ENCODE measurements around the gene ITLN1.

Gene ITLN1

GRCh38 chr1:160858507-160858906 is 26.5 kb downstream of the ITLN1 start:
- H3K36me3 ChIP-seq (ENCODE audit: control insufficient read depth in 2 of 2, insufficient read depth in 1 of 2, low read length in 2 of 2), result no peaks in the 10 kb centered on the region
- ChIA-PET POLR2A (no interaction called here), CTCF (interaction anchor here (0.7 kb wide), 1 partner anchor 27 kb away, joined by 3 read pairs; no protein-coding TSS in a partner anchor)
- no peak overlapping the region for H3K4me3 ChIP-seq (ENCODE audit: low read depth, low read length)
- no peak overlapping the region for H3K27ac ChIP-seq (ENCODE audit: extremely low read depth, low read depth, low read length)
- H3K9me3 ChIP-seq (ENCODE audit: control insufficient read depth, insufficient read depth, low read depth, low read length), result no peaks in the 10 kb centered on the region
- H3K4me1 ChIP-seq (ENCODE audit: control insufficient read depth, insufficient read depth, low read length), result no peaks in the 10 kb centered on the region
- TF ChIP-seq ZNF341 (tag by site-specific recombination; IDR thresholded peaks at IDR 0.05; ENCODE audit: low read depth), result no peak
- TF ChIP-seq ZNF202 (tag by site-specific recombination; IDR thresholded peaks at IDR 0.05; ENCODE audit: borderline replicate concordance), result no peak

GRCh38 chr1:160858097-160858496 is 26.9 kb downstream of the ITLN1 start:
- H3K4me3 ChIP-seq (ENCODE audit: low read depth, low read length), result no peak overlapping the region
- TF ChIP-seq GFI1B (tag by site-specific recombination; IDR thresholded peaks at IDR 0.05) (no peak), ZNF274 (IDR thresholded peaks at IDR 0.05; ENCODE audit: low read length) (no peak), ZNF274 (tag by site-specific recombination; IDR thresholded peaks at IDR 0.05; ENCODE audit: borderline replicate concordance) (no peak), BCL11B (tag by site-specific recombination; IDR thresholded peaks at IDR 0.05; ENCODE audit: low read depth) (no peak), ZNF341 (tag by site-specific recombination; IDR thresholded peaks at IDR 0.05; ENCODE audit: low read depth) (peak; percentile 63), ZNF266 (tag by site-specific recombination; IDR thresholded peaks at IDR 0.05; ENCODE audit: low read depth) (no peak), ZNF169 (tag by site-specific recombination; IDR thresholded peaks at IDR 0.05) (no peak)
- ChIA-PET POLR2A (no interaction called here), CTCF (interaction anchor here (0.7 kb wide), 1 partner anchor 27 kb away, joined by 3 read pairs; no protein-coding TSS in a partner anchor)
- no peaks in the 10 kb centered on the region for H3K36me3 ChIP-seq (ENCODE audit: control insufficient read depth in 2 of 2, insufficient read depth in 1 of 2, low read length in 2 of 2)
- H3K4me1 ChIP-seq (ENCODE audit: control insufficient read depth, insufficient read depth, low read length), result no peaks in the 10 kb centered on the region
- H3K9me3 ChIP-seq (ENCODE audit: control insufficient read depth, insufficient read depth, low read depth, low read length), result no peaks in the 10 kb centered on the region
- no peak overlapping the region for H3K27ac ChIP-seq (ENCODE audit: extremely low read depth, low read depth, low read length)

- Histone ChIP-seq H3K36me3 (ENCODE audit: control insufficient read depth in 2 of 2, insufficient read depth in 1 of 2, low read length in 2 of 2) (no peaks in the 10 kb centered on the region), H3K4me1 (ENCODE audit: control insufficient read depth, insufficient read depth, low read length) (no peaks in the 10 kb centered on the region), H3K9me3 (ENCODE audit: control insufficient read depth, insufficient read depth, low read depth, low read length) (no peaks in the 10 kb centered on the region), H3K4me3 (ENCODE audit: low read depth, low read length) (no peak overlapping the region), H3K27ac (ENCODE audit: extremely low read depth, low read depth, low read length) (no peak overlapping the region)
- ChIA-PET CTCF (interaction anchor here (0.7 to 1.4 kb wide), 2 partner anchors 20 to 102 kb away, joined by 3 read pairs; no protein-coding TSS in a partner anchor), POLR2A (no interaction called here)
- TF ChIP-seq ZBTB17 (tag by site-specific recombination; IDR thresholded peaks at IDR 0.05), result no peak
Observed at GRCh38 chr1:160855181-160855981, 29.6 kb downstream of the ITLN1 start.

GRCh38 chr1:160853754-160854153 is 31.2 kb downstream of the ITLN1 start:
- POLR2A ChIA-PET, result no interaction called here
- H3K4me3 ChIP-seq (ENCODE audit: low read depth, low read length), result no peak overlapping the region
- no peaks in the 10 kb centered on the region for H3K9me3 ChIP-seq (ENCODE audit: control insufficient read depth, insufficient read depth, low read depth, low read length)
- TF ChIP-seq ZSCAN16 (tag by site-specific recombination; IDR thresholded peaks at IDR 0.05), result no peak
- TF ChIP-seq ZNF37A (tag by site-specific recombination; IDR thresholded peaks at IDR 0.05), result no peak
- TF ChIP-seq TRIM28 (IDR thresholded peaks at IDR 0.05; ENCODE audit: borderline replicate concordance, low read length), result no peak
- no peak for TF ChIP-seq PBX3 (CRISPR knock-in tag; IDR thresholded peaks at IDR 0.05)
- no peak for TF ChIP-seq KLF10 (tag by site-specific recombination; IDR thresholded peaks at IDR 0.05)
- no peak for TF ChIP-seq ZXDB (tag by site-specific recombination; IDR thresholded peaks at IDR 0.05)
- no peak for TF ChIP-seq GLIS2 (tag by site-specific recombination; IDR thresholded peaks at IDR 0.05)
- no peak for TF ChIP-seq ZNF626 (tag by site-specific recombination; IDR thresholded peaks at IDR 0.05)
- H3K27ac ChIP-seq (ENCODE audit: extremely low read depth, low read depth, low read length), result no peak overlapping the region
- CTCF ChIA-PET, result interaction anchor here (0.7 kb wide), 1 partner anchor 55 kb away, joined by 3 read pairs; no protein-coding TSS in a partner anchor
- H3K36me3 ChIP-seq (ENCODE audit: control insufficient read depth in 2 of 2, insufficient read depth in 1 of 2, low read length in 2 of 2), result no peaks in the 10 kb centered on the region
- H3K4me1 ChIP-seq (ENCODE audit: control insufficient read depth, insufficient read depth, low read length), result no peaks in the 10 kb centered on the region
